H1 (cell line): Measurements from ENCODE around the gene NEURL2. TPM values are rescaled to one million over a fixed set of nuclear protein-coding genes. Genes with fewer than 3 reads are reported as not detected.

Source experiments
- BRCA1 ChIP-seq: IDR thresholded peaks from 2 replicates; pipeline ENCODE4 v1.6.1; 2012; ENCODE audit warnings: low read depth, low read length, improper control_type of control experiment
- CREB1 ChIP-seq: IDR thresholded peaks from 2 replicates; pipeline ENCODE4 v1.6.1; 2012; ENCODE audit warnings: inconsistent platforms
- MAFK ChIP-seq: IDR thresholded peaks from 2 replicates; pipeline ENCODE4 v1.6.1; 2012; ENCODE audit warnings: low read depth, mild to moderate bottlenecking, improper control_type of control experiment, low read length
- RFX5 ChIP-seq: IDR thresholded peaks from 2 replicates; pipeline ENCODE4 v1.6.1; 2011; ENCODE audit warnings: low read depth, low read length, improper control_type of control experiment, borderline replicate concordance
- TBP ChIP-seq: IDR thresholded peaks from 2 replicates; pipeline ENCODE4 v1.6.1; 2011; ENCODE audit warnings: low read depth, low read length, improper control_type of control experiment
- polyA plus RNA-seq, 7 experiments: library from polyadenylated mRNA; depleted of rRNA in 3 of 7; stranded (reverse) in 5 of 7; unstranded in 2 of 7; fragments of >200 nt in 5 of 7; fragments of 200-250 nt in 2 of 7; gene quantifications; 1 replicate in 5 of 7; 2 replicates in 1 of 7; 4 replicates in 1 of 7; pipeline versions ENCODE4 v1.2.1 to v1.2.3, GENCODE V29; 2011 to 2013; ENCODE audit warnings: missing spikeins in 2 of 7, mixed read lengths in 2 of 7
- total RNA-seq: library from RNA; stranded (reverse); fragmentation: NEBNext Ultra II Directional; extraction: Animal tissue kit (Norgen Biotek cat#: 25700); gene quantifications from 2 replicates; pipeline ENCODE4 v1.2.1, GENCODE V29; 2021

NEURL2 gene
- total and polyA plus RNA-seq, 2 of the 8 experiments (the other 6 are each of a cell fraction or from before 2014, with no cell fraction given), result 6.9 TPM

- TF ChIP-seq CREB1 (no peak), MAFK (no peak), RFX5 (no peak), TBP (no peak), BRCA1 (no peak)
- TF ChIP-seq, all 59 proteins: peak for 0
Observed at GRCh38 chr20:45888681-45889080, 2.3 kb downstream of the NEURL2 start (continued).
